ENCODE results near the gene TP63.

Gene TP63

DNA sequence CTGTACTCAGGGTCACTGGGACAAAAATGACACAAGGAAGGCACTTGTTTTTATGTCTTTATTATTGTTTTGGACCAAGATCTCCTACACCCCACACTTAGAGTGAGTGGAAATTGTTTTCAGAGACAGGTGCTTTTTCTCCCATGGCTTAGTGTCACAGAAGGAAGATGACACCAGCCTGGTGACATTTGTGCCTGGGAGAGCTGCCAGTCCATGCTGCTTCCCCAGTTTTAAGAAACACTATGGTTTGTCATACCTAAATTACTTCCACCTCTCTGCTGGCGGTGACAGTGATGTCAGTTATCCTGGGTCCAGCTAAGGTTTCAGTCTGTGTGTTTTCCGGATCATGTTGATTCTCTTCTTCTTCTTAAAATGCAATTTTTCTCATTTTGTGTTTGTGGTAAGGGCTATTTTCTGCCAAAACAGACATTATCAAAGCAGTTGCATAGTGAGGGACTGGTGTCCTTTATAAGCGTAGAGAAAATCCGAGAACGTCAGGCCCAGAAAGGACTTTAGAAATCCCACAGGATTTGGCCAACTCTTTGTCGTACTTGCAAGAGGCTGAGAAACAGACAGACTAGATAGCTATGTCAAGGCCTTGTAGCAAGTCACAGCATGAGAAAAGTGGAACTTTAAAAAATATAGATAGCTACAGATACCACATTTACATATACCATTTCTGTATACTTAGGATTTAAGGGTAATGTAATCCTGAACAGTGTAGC lies 149.5 kb downstream of the TP63 start:
- FAIRE-seq (no peak), DNase-seq (ENCODE audit: insufficient read length, low spot score) (no peak)
- TF ChIP-seq TAF1 (IDR thresholded peaks at IDR 0.05; ENCODE audit: low read depth, low read length) = no peak
- TF ChIP-seq POLR2A (IDR thresholded peaks at IDR 0.05; ENCODE audit: low read depth, low read length) = no peak
- TF ChIP-seq POU2F2 (IDR thresholded peaks at IDR 0.05; ENCODE audit: low read depth, low read length) = no peak
- TF ChIP-seq SPI1 (IDR thresholded peaks at IDR 0.05; ENCODE audit: low read depth, low read length) = no peak
- no peak for TF ChIP-seq POLR2AphosphoS5 (IDR thresholded peaks at IDR 0.05; ENCODE audit: low read depth, low read length)
- TF ChIP-seq PAX5 (IDR thresholded peaks at IDR 0.05; ENCODE audit: insufficient read depth, low read length, severe bottlenecking) = no peak

GRCh38 chr3:189781415-189781814 lies 150.2 kb downstream of the TP63 start:
- FAIRE-seq = no peak
- no peak for TF ChIP-seq POLR2A (IDR thresholded peaks at IDR 0.05; ENCODE audit: low read depth, low read length)
- TF ChIP-seq POLR2AphosphoS5 (IDR thresholded peaks at IDR 0.05; ENCODE audit: low read depth, low read length) = no peak
- TF ChIP-seq PAX5 (IDR thresholded peaks at IDR 0.05; ENCODE audit: insufficient read depth, low read length, severe bottlenecking) = no peak
- TF ChIP-seq POU2F2 (IDR thresholded peaks at IDR 0.05; ENCODE audit: low read depth, low read length) = no peak
- TF ChIP-seq SPI1 (IDR thresholded peaks at IDR 0.05; ENCODE audit: low read depth, low read length) = no peak
- no peak for TF ChIP-seq TAF1 (IDR thresholded peaks at IDR 0.05; ENCODE audit: low read depth, low read length)
- DNase-seq (ENCODE audit: insufficient read length, low spot score) = no peak

GRCh38 chr3:189786479-189787064 lies 155.4 kb downstream of the TP63 start:
- DNase-seq (ENCODE audit: insufficient read length, low spot score) (no peak), FAIRE-seq (no peak)
- TF ChIP-seq TAF1 (IDR thresholded peaks at IDR 0.05; ENCODE audit: low read depth, low read length) (no peak), POLR2AphosphoS5 (IDR thresholded peaks at IDR 0.05; ENCODE audit: low read depth, low read length) (no peak), POLR2A (IDR thresholded peaks at IDR 0.05; ENCODE audit: low read depth, low read length) (no peak), PAX5 (IDR thresholded peaks at IDR 0.05; ENCODE audit: insufficient read depth, low read length, severe bottlenecking) (no peak), POU2F2 (IDR thresholded peaks at IDR 0.05; ENCODE audit: low read depth, low read length) (no peak), SPI1 (IDR thresholded peaks at IDR 0.05; ENCODE audit: low read depth, low read length) (no peak)

DNA sequence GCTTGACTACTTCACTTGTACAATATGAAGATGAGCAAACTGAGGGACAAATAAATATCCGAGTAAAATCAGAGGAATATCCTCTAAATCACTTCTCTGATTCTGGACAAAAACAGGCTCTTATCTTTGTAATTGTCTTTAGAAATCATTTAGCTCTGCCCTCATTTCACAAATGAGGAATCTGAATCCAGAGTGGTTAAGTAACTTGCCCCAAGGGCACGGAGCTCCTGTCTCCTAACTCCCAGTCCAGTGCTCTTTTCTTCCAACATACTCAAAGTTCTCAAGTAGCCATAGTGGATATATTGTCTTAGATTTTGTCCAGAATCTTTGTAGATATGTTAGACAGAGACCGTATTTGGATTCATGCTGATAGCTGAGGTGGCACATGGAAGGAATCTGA lies 156.0 kb downstream of the TP63 start:
- TF ChIP-seq SPI1 (IDR thresholded peaks at IDR 0.05; ENCODE audit: low read depth, low read length) (no peak), POLR2AphosphoS5 (IDR thresholded peaks at IDR 0.05; ENCODE audit: low read depth, low read length) (no peak), POU2F2 (IDR thresholded peaks at IDR 0.05; ENCODE audit: low read depth, low read length) (no peak), POLR2A (IDR thresholded peaks at IDR 0.05; ENCODE audit: low read depth, low read length) (no peak), TAF1 (IDR thresholded peaks at IDR 0.05; ENCODE audit: low read depth, low read length) (no peak), PAX5 (IDR thresholded peaks at IDR 0.05; ENCODE audit: insufficient read depth, low read length, severe bottlenecking) (no peak)
- FAIRE-seq = no peak
- DNase-seq (ENCODE audit: insufficient read length, low spot score) = no peak

GRCh38 chr3:189787632-189788031 lies 156.4 kb downstream of the TP63 start:
- FAIRE-seq (no peak), DNase-seq (ENCODE audit: insufficient read length, low spot score) (no peak)
- TF ChIP-seq PAX5 (IDR thresholded peaks at IDR 0.05; ENCODE audit: insufficient read depth, low read length, severe bottlenecking) (no peak), SPI1 (IDR thresholded peaks at IDR 0.05; ENCODE audit: low read depth, low read length) (no peak), TAF1 (IDR thresholded peaks at IDR 0.05; ENCODE audit: low read depth, low read length) (no peak), POU2F2 (IDR thresholded peaks at IDR 0.05; ENCODE audit: low read depth, low read length) (no peak), POLR2AphosphoS5 (IDR thresholded peaks at IDR 0.05; ENCODE audit: low read depth, low read length) (no peak), POLR2A (IDR thresholded peaks at IDR 0.05; ENCODE audit: low read depth, low read length) (no peak)

- DNase-seq (ENCODE audit: insufficient read length, low spot score) (no peak), FAIRE-seq (no peak)
- TF ChIP-seq SPI1 (IDR thresholded peaks at IDR 0.05; ENCODE audit: low read depth, low read length) (no peak), POLR2AphosphoS5 (IDR thresholded peaks at IDR 0.05; ENCODE audit: low read depth, low read length) (no peak), PAX5 (IDR thresholded peaks at IDR 0.05; ENCODE audit: insufficient read depth, low read length, severe bottlenecking) (no peak), POU2F2 (IDR thresholded peaks at IDR 0.05; ENCODE audit: low read depth, low read length) (no peak), TAF1 (IDR thresholded peaks at IDR 0.05; ENCODE audit: low read depth, low read length) (no peak), POLR2A (IDR thresholded peaks at IDR 0.05; ENCODE audit: low read depth, low read length) (no peak)
These were observed 158.2 kb downstream of the TP63 start for GRCh38 chr3:189789432-189789831.

DNA sequence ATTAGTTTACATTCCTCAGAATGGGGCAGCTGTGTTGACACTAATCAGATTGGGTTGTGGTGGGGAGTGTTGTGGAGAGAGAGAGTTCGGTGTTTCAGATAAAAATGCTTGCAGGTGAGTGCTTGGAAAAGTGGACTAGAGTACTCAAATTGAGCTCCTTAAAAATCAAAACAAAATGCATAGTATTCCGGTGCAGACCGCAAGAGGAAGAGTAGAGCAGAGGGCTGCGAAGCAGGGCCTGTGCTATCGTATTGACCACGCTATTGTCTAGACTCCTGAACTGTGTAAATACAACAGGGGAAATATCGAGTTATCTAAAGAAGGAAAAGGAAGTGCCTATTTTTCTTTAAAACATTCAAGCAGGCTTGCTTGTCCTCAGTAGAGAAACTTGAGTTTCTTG lies 159.5 kb downstream of the TP63 start:
- DNase-seq (ENCODE audit: insufficient read length, low spot score) = no peak
- FAIRE-seq = no peak
- TF ChIP-seq POLR2A (IDR thresholded peaks at IDR 0.05; ENCODE audit: low read depth, low read length) (no peak), POU2F2 (IDR thresholded peaks at IDR 0.05; ENCODE audit: low read depth, low read length) (no peak), POLR2AphosphoS5 (IDR thresholded peaks at IDR 0.05; ENCODE audit: low read depth, low read length) (no peak), SPI1 (IDR thresholded peaks at IDR 0.05; ENCODE audit: low read depth, low read length) (no peak), TAF1 (IDR thresholded peaks at IDR 0.05; ENCODE audit: low read depth, low read length) (no peak), PAX5 (IDR thresholded peaks at IDR 0.05; ENCODE audit: insufficient read depth, low read length, severe bottlenecking) (no peak)

DNA sequence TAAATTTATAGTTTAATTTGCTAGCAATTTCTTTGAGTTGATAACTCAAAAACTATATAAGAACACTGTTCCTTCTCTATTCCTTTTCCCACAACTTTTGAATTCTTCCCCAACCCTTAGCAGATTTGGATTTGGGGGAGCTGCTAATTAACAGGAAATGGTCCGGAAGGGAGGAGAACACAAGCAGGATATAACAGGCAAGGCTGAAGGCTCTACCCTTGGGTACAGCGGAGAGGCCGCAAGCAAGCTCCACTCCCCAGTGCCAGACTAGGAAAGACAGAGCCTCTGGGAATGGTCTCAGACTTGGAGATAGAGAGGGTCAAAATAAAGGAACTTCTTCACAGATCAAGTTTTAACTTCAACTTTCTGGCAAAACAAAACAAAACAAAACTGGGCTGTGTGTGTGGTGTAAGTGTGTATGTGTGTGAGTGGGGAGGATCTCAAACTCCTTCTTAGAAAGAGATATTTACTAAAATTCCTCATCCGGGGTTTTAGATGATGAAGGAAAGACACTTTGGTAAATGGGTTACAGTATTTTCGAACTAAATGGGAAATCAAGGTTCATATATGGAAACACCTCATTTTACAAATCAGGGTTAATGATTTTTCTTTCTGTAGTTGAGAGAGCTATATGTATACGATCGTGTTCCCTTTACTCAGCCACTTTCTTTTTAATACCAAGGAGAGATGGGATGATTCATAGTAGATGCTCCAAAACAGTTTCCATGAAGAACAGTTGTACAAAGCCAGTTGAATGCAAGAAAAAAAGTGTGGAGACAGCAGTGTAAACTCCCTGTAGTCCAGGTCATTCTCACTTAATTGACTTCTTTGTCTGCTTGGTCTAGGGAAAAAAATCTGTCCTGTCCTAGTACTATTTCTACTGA lies 161.1 kb downstream of the TP63 start:
- DNase-seq (ENCODE audit: insufficient read length, low spot score) = no peak
- TF ChIP-seq TAF1 (IDR thresholded peaks at IDR 0.05; ENCODE audit: low read depth, low read length) (no peak), POLR2A (IDR thresholded peaks at IDR 0.05; ENCODE audit: low read depth, low read length) (no peak)
- FAIRE-seq = no peak

- FAIRE-seq (no peak), DNase-seq (ENCODE audit: insufficient read length, low spot score) (no peak)
- no peak for TF ChIP-seq POU2F2 (IDR thresholded peaks at IDR 0.05; ENCODE audit: low read depth, low read length)
- TF ChIP-seq PAX5 (IDR thresholded peaks at IDR 0.05; ENCODE audit: insufficient read depth, low read length, severe bottlenecking) = no peak
These were observed 163.3 kb downstream of the TP63 start for GRCh38 chr3:189794518-189794917.

Data from GM12891 (cell line).